Endothelial cell of umbilical vein (primary cell): ENCODE data around the gene SULF2. TPM values are rescaled to one million over a fixed set of nuclear protein-coding genes. Genes with fewer than 3 reads are reported as not detected.

ENCODE experiments used
- BruUV-seq: library from RNA; stranded (reverse); fragments of 400-500 nt; replicated peaks from 2 replicates; lab custom pipeline; 2021; lab: Mats Ljungman, UMichigan
- CTCF ChIA-PET: fragments of 300-600, 350-600 bp; sonication (Branson Sonifier 250); formaldehyde crosslinking; loops from one replicate; lab custom pipeline; 2021; ENCODE audit warnings: antibody characterized with exemption, inconsistent platforms; lab: Charles Lee
- POLR2A ChIA-PET: fragments of 300-600, 350-600 bp; sonication (Branson Sonifier 250); formaldehyde crosslinking; loops from one replicate; lab custom pipeline; 2021; ENCODE audit warnings: antibody characterized with exemption, inconsistent platforms; lab: Charles Lee
- DNase-seq: peaks from one replicate; pipeline ENCODE4 v3.0.0-alpha.2; 2011; ENCODE audit warnings: low read depth, low spot score
- FAIRE-seq: peaks from 2 replicates; lab custom pipeline; 2011; peaks lifted over from hg19 to GRCh38; lab: Jason Lieb, UNC
- H2AFZ ChIP-seq: 2 replicates; pipeline ENCODE4 v1.6.0; 2012; ENCODE audit warnings: low read depth, low read length, control low read depth, inconsistent platforms
- H3K27ac ChIP-seq: 2 replicates; pipeline ENCODE4 v1.5.1; 2011; ENCODE audit warnings: low read depth, mild to moderate bottlenecking, control low read depth, low read length, moderate library complexity; ENCODE audit not compliant: insufficient read depth
- H3K27me3 ChIP-seq, 2 experiments: 2 replicates each; pipeline versions ENCODE4 v1.6.0 to v1.6.1; 2011; ENCODE audit warnings: low read length in 2 of 2, mixed read lengths in 1 of 2; ENCODE audit not compliant: control insufficient read depth in 2 of 2, insufficient read depth in 2 of 2
- H3K36me3 ChIP-seq, 2 experiments: 2 replicates in 1 of 2; 3 replicates in 1 of 2; pipeline ENCODE4 v1.5.1; 2011; ENCODE audit warnings: low read length in 2 of 2, mild to moderate bottlenecking in 1 of 2, moderate library complexity in 1 of 2; ENCODE audit not compliant: control insufficient read depth in 2 of 2, insufficient read depth in 2 of 2; ENCODE audit errors: extremely low read depth in 1 of 2
- H3K4me1 ChIP-seq: 3 replicates; pipeline ENCODE4 v1.5.1; 2011; ENCODE audit warnings: mild to moderate bottlenecking, low read length; ENCODE audit not compliant: control insufficient read depth, insufficient read depth; ENCODE audit errors: extremely low read depth
- H3K4me2 ChIP-seq: 2 replicates; pipeline ENCODE4 v1.6.1; 2011; ENCODE audit warnings: low read length, control low read depth, mixed read lengths; ENCODE audit not compliant: insufficient read depth
- H3K4me3 ChIP-seq, 3 experiments: fragments of 200-600 bp in 1 of 3; sonication (generic), shearing (Covaris generic) in 1 of 3; replicated peaks in 1 of 3; 2 replicates each; pipeline ENCODE4 v1.5.1; 2011 to 2016; ENCODE audit warnings: control low read depth in 3 of 3, low read length in 3 of 3, mild to moderate bottlenecking in 2 of 3, inconsistent platforms in 1 of 3, low read depth in 1 of 3, moderate library complexity in 1 of 3; ENCODE audit not compliant: insufficient read depth in 1 of 3
- H3K79me2 ChIP-seq: 2 replicates; pipeline ENCODE4 v1.6.0; 2012; ENCODE audit warnings: low read length, inconsistent platforms; ENCODE audit not compliant: control insufficient read depth, insufficient read depth
- H3K9ac ChIP-seq: replicated peaks from 2 replicates; pipeline ENCODE3; 2011; ENCODE audit warnings: low read length, control low read depth; ENCODE audit not compliant: insufficient read depth; ENCODE audit errors: extremely low read depth
- H3K9me1 ChIP-seq: replicated peaks from 3 replicates; pipeline ENCODE4 v1.6.0; 2011; ENCODE audit warnings: mild to moderate bottlenecking, low read length; ENCODE audit not compliant: control insufficient read depth, insufficient read depth; ENCODE audit errors: extremely low read depth
- H3K9me3 ChIP-seq: replicated peaks from 2 replicates; pipeline ENCODE4 v1.5.1; 2012; ENCODE audit warnings: low read length, inconsistent platforms; ENCODE audit not compliant: control insufficient read depth, insufficient read depth
- H4K20me1 ChIP-seq: replicated peaks from 2 replicates; pipeline ENCODE3; 2011; ENCODE audit warnings: mild to moderate bottlenecking, low read length; ENCODE audit not compliant: control insufficient read depth, insufficient read depth; ENCODE audit errors: extremely low read depth
- EZH2 ChIP-seq: IDR thresholded peaks from 2 replicates; pipeline ENCODE4 v1.6.1; 2012; ENCODE audit warnings: borderline replicate concordance, low read depth, mild to moderate bottlenecking, moderate library complexity, low read length, inconsistent platforms; ENCODE audit not compliant: severe bottlenecking
- FOS ChIP-seq: IDR thresholded peaks from 2 replicates; pipeline ENCODE4 v1.6.1; 2011; ENCODE audit warnings: mild to moderate bottlenecking, low read length, moderate library complexity, borderline replicate concordance; ENCODE audit not compliant: insufficient read depth
- GATA2 ChIP-seq: IDR thresholded peaks from 2 replicates; pipeline ENCODE4 v1.7.0; 2011; ENCODE audit warnings: low read depth, mild to moderate bottlenecking, moderate library complexity, mixed read lengths, low read length; ENCODE audit not compliant: insufficient read length, insufficient read depth
- JUN ChIP-seq: IDR thresholded peaks from 2 replicates; pipeline ENCODE4 v1.6.1; 2011; ENCODE audit warnings: borderline replicate concordance, low read depth; ENCODE audit not compliant: insufficient read length, insufficient read depth
- MAX ChIP-seq: IDR thresholded peaks from 2 replicates; pipeline ENCODE4 v1.6.1; 2011; ENCODE audit not compliant: insufficient read depth, insufficient read length
- MYC ChIP-seq: IDR thresholded peaks from one replicate; pipeline ENCODE4 v1.6.1; 2011; ENCODE audit warnings: mild to moderate bottlenecking, low read depth, low read length
- POLR2A ChIP-seq: IDR thresholded peaks from 2 replicates; pipeline ENCODE4 v1.6.1; 2012; ENCODE audit warnings: low read depth, mild to moderate bottlenecking, control low read depth, low read length
- POLR2AphosphoS5 ChIP-seq: IDR thresholded peaks from 2 replicates; pipeline ENCODE4 v1.6.1; 2012; ENCODE audit warnings: low read depth, mild to moderate bottlenecking, control low read depth, low read length, moderate library complexity; ENCODE audit not compliant: insufficient read depth
- dilution Hi-C: fragments of 300-500 bp; cut with MboI; formaldehyde crosslinking; loops from one replicate; pipeline ENCODE4 v1.15.0; 2019; ENCODE audit warnings: low sequenced_read_pairs; ENCODE audit not compliant: extremely low pct_ligation_motif_present
- intact Hi-C: fragments of 100-400 bp; cut with micrococcal nuclease; formaldehyde crosslinking; loops from one replicate; pipeline ENCODE4 v1.10.0; 2022
- polyA plus RNA-seq, 4 experiments: library from polyadenylated mRNA; depleted of rRNA in 3 of 4; stranded (reverse) in 3 of 4; unstranded in 1 of 4; fragments of >200 nt; gene quantifications; 2 replicates each; pipeline versions ENCODE4 v1.2.1 to v1.2.3, GENCODE V29; 2011 to 2012; ENCODE audit warnings: missing spikeins in 1 of 4
- total RNA-seq: library from RNA; stranded (reverse); gene quantifications from 2 replicates; pipeline ENCODE4 v1.2.3, GENCODE V29; 2021
- TF ChIP-seq, protein P1 (sequence below), 2 donors: IDR thresholded peaks; 1 replicate in 1 of 2; 2 replicates in 1 of 2; pipeline ENCODE4 v1.5.1; 2011; ENCODE audit warnings: low read length in 2 of 2, mild to moderate bottlenecking in 2 of 2, moderate library complexity in 2 of 2, control low read depth in 1 of 2, inconsistent platforms in 1 of 2, low read depth in 1 of 2; ENCODE audit not compliant: insufficient read depth in 1 of 2; ENCODE audit errors: extremely low read depth in 1 of 2

The SULF2 gene
- total and polyA plus RNA-seq, 2 donors (not counting 3 experiments of a cell fraction or from before 2014, with no cell fraction given), result 58.5 to 160 TPM

DNA sequence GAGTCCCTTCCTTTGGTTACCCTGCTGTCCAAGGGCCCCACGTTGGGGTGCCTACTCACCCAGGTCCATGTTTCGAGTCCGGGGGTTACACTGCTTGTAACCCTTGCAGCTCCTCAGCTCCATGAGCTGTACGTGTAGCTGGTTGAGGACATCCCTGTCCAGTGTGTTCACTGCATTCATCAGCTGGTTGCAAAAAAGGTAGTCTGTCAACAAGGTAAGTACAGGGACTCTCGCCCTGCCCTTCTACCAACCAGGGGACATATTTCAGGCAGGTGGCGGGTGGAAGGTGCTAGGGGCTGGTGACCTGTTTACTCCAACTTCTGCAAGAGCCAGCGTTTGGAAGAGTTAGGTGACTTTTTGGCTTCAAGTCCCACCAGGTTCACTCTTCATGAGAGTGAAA is 123.6 kb downstream of the SULF2 start:
- H3K4me2 ChIP-seq, result no peak overlapping the region
- no TSS peak for BruUV-seq
- DNase-seq (no peak), FAIRE-seq (no peak)
- H3K36me3 ChIP-seq, result peaks cover 0 to 3% of the 10 kb centered on the region in 2 experiments
- H2AFZ ChIP-seq, result no peak overlapping the region
- no peak overlapping the region for H3K27ac ChIP-seq
- no peaks in the 10 kb centered on the region for H4K20me1 ChIP-seq
- H3K9me1 ChIP-seq, result no peaks in the 10 kb centered on the region
- H3K4me1 ChIP-seq, result peaks cover 7% of the 10 kb centered on the region
- no peaks in the 10 kb centered on the region for H3K27me3 ChIP-seq
- dilution Hi-C loops, result no loop called here
- intact Hi-C loops, result loop anchor here (2.0 kb wide), 1 partner anchor 465 kb away; no protein-coding TSS in a partner anchor
- ChIA-PET POLR2A (no interaction called here), CTCF (interaction anchor here (0.9 to 9.7 kb wide), 3 partner anchors 466 to 959 kb away, joined by 3 to 158 read pairs (median 4); no protein-coding TSS in a partner anchor)
- H3K79me2 ChIP-seq, result no peaks in the 10 kb centered on the region
- no peak overlapping the region for H3K9ac ChIP-seq
- TF ChIP-seq EZH2 (no peak), FOS (no peak), MYC (no peak), POLR2A (no peak), POLR2AphosphoS5 (no peak), MAX (no peak), JUN (no peak), GATA2 (no peak)
- TF ChIP-seq, protein P1, sequence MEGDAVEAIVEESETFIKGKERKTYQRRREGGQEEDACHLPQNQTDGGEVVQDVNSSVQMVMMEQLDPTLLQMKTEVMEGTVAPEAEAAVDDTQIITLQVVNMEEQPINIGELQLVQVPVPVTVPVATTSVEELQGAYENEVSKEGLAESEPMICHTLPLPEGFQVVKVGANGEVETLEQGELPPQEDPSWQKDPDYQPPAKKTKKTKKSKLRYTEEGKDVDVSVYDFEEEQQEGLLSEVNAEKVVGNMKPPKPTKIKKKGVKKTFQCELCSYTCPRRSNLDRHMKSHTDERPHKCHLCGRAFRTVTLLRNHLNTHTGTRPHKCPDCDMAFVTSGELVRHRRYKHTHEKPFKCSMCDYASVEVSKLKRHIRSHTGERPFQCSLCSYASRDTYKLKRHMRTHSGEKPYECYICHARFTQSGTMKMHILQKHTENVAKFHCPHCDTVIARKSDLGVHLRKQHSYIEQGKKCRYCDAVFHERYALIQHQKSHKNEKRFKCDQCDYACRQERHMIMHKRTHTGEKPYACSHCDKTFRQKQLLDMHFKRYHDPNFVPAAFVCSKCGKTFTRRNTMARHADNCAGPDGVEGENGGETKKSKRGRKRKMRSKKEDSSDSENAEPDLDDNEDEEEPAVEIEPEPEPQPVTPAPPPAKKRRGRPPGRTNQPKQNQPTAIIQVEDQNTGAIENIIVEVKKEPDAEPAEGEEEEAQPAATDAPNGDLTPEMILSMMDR (IDR thresholded peaks at IDR 0.05; ENCODE audit: extremely low read depth in 1 of 2, insufficient read depth in 1 of 2, low read depth in 1 of 2, low read length in 2 of 2), result no peak
- no peak overlapping the region for H3K4me3 ChIP-seq
- H3K9me3 ChIP-seq, result no peaks in the 10 kb centered on the region
